HG02763 (cell line): ENCODE measurements around the gene USP3.
"Not testable (repeated sequence)": the region's sequence is repeated elsewhere in the genome, so short reads cannot be mapped to it uniquely, and the experiment has no call there.

Experiments
- ATAC-seq: cut with Tn5 transposase; IDR thresholded peaks from one replicate; pipeline ENCODE4 v1.9.1; 2021; ENCODE audit warnings: mild to moderate bottlenecking, moderate library complexity; ENCODE audit not compliant: unreplicated experiment

USP3 gene

GRCh38 chr15:63509955-63510940, 5.9 kb downstream of the USP3 start:
- ATAC-seq = no peak

- no peak for ATAC-seq
Observed at GRCh38 chr15:63512148-63512547, 7.8 kb downstream of the USP3 start.

GRCh38 chr15:63513271-63513670, 8.9 kb downstream of the USP3 start:
- ATAC-seq = no peak

- no peak for ATAC-seq
Observed at GRCh38 chr15:63513728-63514127, 9.3 kb downstream of the USP3 start.

GRCh38 chr15:63514531-63514943, 10.1 kb downstream of the USP3 start:
- no peak for ATAC-seq

- no peak for ATAC-seq
Observed at GRCh38 chr15:63517202-63517601, 12.8 kb downstream of the USP3 start.

- ATAC-seq = no peak
Observed at GRCh38 chr15:63517628-63518027, 13.2 kb downstream of the USP3 start.

GRCh38 chr15:63519041-63519440, 14.6 kb downstream of the USP3 start:
- ATAC-seq = no peak

- no peak for ATAC-seq
Observed at GRCh38 chr15:63519548-63520178, 15.3 kb downstream of the USP3 start.

GRCh38 chr15:63520462-63520861, 16.1 kb downstream of the USP3 start:
- ATAC-seq = not testable (repeated sequence)

GRCh38 chr15:63522225-63522578, 17.8 kb downstream of the USP3 start:
- no peak for ATAC-seq

GRCh38 chr15:63523306-63523990, 19.1 kb downstream of the USP3 start:
- ATAC-seq = no peak

GRCh38 chr15:63524316-63525015, 20.1 kb downstream of the USP3 start:
- ATAC-seq = no peak

- ATAC-seq = no peak
Observed at GRCh38 chr15:63526401-63526800, 22.0 kb downstream of the USP3 start.

GRCh38 chr15:63528138-63528659, 23.8 kb downstream of the USP3 start:
- no peak for ATAC-seq

- ATAC-seq = no peak
Observed at GRCh38 chr15:63530235-63530634, 25.8 kb downstream of the USP3 start.

GRCh38 chr15:63530752-63531299, 26.4 kb downstream of the USP3 start:
- no peak for ATAC-seq

GRCh38 chr15:63531586-63531985, 27.2 kb downstream of the USP3 start:
- no peak for ATAC-seq

- ATAC-seq = no peak
Observed at GRCh38 chr15:63532307-63532744, 27.9 kb downstream of the USP3 start.

GRCh38 chr15:63534888-63535287, 30.5 kb downstream of the USP3 start:
- not testable (repeated sequence) for ATAC-seq
